Stimulated activated CD4-positive, alpha-beta T cell treated with anti-CD3 and anti-CD28 coated beads, Interleukin-1b, Interleukin-23, amount 100 ng/mL, for 4 hours (primary cell): ENCODE data around the gene HPCA.

Source experiments
- DNase-seq, 2 donors: peaks; one replicate each; pipeline ENCODE4 v3.0.0-alpha.2; 2020; ENCODE audit warnings: low read depth in 2 of 2

Gene HPCA

DNA sequence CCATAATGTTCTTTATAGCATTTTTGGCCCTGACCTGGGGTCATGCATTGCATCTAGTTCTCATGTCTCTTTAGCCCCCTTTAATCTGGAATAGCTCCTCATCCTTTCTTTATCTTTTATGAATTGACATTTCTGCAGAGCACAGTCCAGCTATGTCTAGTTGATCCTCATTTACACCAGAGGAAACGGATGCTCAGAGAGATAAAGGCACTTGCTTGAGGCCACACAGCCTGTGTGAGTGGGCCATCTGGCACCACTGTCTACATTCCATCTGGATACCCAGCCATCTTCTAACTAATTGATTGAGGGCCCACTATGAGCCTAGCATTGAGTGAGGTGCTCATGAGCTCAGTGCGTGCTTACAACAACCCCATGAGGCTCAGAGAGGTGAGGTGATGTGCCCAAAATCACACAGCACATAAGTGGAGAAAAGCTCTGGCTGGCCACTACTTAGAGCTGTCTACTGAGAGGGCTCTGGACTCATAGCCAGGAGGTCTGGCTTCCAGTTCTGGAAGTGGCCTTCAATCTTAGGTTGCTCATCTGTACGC, 3.5 kb downstream of the HPCA start:
- DNase-seq = no peak

DNA sequence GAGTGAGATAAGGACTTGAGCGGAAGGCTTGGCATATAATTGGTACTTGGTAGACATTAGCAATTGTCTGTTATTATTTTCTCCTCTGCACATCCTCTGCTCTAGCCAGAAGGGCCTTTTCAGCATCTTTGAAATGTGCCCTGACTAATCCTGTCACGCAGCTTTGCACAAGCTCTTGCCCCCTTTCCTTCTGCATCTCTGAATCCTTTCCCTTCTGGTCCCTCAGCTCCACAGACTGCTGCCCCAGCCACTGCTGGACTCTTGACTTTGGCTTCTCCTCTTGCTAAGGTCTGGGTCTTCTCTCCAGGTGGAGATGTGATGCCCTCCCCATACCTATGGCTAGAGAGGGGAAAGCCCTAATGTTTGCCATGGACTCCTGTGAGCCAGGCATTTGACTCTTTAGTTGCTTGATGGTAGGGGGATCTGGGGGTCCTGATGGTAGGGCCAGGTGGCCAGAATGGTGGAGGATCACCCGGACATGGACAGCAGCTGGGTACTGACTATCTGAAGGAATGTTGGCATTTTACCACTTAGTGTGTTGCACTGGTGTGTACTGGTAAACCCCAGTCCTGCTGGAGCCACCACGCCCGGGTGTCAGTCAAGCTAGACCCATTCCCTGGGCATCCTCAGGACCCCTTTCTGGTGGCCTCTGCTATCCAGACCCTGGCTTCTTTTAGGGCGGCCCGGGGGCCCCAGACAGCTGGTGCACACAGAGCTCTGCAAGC, 4.4 kb downstream of the HPCA start:
- no peak for DNase-seq

DNA sequence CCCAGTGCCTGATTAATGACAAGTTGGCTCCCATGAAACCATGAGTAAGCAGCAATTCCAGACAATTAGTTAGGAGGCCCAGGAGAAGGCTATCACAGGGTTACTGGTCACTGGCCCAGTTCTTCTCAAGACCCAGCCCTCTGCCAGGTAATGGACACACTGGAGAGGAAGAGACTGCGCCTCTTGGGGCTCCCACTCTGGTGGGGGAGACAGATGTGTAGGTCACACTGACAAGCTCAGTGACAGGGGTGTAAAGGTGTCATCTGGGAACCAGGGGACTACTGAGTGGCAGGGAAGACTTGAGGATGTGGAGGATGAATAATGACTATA, 4.9 kb downstream of the HPCA start:
- no peak for DNase-seq

DNA sequence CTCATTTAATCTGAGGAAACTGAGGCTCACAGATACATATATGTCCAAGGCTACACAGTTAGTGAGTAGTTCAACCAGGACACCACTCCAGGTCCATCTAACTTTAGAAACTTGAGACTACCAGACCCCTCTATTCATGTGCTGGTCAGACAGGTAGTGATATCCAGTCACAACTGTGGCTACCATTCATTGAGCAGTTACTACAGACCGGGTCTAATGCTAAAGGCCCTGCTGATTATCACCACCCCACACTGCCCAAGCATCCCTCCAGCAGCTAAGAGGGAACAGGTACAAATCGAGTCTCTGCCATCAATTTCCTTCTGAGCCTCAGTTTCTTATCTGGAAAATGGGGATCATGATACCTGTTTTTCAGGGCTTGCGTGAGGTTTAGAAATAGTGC, 5.3 kb downstream of the HPCA start:
- no peak for DNase-seq

DNA sequence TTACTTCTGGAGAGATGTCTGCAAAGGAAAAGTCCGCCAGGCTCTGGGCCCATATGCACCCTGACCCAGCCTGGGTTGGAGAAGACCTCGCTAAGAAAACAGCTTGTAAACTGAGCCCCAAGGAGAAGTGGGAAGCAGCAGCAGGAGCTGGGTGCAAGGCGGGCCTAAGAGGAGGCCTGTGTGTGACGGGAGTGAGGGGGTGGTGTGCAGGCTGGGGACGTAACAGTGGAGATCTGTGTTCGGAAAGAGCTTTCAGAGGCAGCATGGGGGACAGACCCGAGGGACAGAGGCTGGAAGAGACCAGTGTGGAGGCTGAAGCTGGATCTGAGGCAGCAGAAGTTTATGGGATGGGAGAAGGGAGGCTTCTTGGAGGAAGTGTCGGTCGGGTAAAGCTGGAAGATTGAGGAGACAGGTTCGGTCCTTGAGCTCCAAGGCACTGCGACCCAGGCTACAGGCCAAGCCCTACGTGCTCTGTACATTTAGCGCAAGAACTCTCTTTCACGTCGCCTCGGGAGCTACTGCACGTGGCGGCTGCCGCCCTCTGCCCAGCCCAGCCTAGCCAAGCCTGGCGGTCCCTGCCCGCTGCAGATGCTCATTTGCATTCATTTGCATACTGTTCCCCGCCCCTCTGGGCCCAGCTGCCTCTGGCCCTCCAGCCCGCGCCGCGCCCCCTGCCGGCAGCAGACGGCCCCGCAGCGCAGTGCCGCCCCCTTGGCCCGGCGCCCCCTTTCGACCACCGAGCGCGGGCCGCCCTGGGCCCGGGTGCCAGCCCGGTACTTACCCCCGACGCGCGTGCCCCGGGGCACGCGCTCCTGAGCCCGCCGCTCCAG, 6.3 kb downstream of the HPCA start:
- peak in 1 of 2 donors; percentile 29 for DNase-seq

DNA sequence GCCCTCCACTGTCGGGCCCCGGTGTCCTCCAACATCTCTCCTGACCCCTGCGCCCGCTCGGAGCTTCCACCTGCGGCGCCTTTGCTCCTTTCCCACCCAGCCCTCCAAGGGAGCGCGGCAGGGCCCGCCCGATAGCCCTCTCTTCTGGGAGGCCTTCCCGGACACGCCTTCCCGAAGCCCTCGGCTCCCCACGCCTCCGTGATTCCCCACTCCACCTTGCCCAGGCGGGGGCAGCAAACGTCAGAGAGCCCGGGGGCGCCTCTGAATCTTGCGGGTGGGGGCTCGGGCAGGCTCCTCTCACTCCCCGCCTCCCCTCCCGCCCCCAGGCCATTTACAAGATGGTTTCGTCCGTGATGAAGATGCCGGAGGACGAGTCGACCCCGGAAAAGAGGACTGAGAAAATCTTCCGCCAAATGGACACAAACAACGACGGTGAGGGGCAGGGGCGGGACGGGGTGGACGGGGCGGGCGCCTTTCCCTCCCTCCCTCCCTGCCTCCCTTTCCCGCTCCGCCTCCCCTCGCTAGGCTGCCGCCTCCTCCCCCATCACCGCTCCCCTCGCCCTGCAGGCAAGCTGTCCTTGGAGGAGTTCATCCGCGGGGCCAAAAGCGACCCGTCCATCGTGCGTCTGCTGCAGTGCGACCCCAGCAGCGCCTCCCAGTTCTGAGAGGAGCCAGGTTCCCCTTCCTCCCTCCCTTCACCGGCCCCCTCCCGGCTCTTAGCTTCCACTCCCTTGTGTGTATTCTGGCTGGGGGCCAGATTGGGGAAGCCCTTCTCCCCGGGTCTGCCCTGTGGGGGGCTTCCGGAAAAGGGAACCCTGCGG, 7.1 kb downstream of the HPCA start:
- DNase-seq = peak in 1 of 2 donors; percentile 18

DNA sequence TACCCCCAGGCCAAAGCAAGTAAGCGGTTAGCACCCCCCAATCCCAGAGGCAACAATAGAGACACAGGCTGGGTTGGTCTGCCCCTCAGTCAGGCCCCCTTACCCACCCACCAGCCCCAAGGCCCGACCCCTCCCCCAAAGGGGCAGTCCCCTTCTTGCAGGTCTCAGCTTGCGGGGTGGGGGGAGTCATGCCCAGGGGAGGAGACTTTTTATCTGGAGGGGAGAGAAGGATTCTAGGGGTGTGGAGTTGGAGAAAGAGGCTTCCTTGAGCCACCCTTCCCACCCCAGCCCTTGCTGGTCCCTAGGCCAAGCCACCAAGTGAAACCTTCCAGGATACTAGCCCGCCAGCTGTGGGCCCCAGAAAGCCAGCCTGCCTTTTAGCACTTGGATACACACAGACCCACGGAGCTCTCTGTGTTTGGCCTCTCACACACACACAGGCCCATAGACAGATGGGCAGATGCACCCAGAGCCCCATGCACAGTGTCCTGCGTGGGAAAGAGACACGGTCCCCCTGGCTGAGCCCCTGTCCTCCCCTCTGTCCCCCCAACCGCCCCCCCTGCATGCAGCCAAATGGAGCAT, 7.8 kb downstream of the HPCA start:
- no peak for DNase-seq

DNA sequence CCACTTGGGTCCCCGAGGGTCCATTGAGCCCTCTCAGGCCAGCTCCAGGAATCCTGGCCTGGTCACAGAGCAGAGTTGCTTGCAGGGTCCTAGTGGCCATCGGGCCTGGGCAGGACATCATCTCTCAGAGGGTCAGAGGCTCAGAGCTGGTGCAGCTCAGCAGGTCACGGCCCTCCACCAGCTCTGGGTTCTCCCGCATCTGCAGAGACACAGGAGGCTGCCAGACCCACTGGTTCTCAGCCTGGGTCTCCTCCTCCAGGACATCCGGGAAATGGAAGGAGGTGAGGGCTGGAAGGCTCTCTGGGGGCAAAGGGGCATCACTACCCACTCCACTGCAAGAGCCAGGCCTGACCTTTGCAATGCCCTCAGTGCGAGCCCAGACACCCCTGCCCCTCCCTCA, 8.4 kb downstream of the HPCA start:
- no peak for DNase-seq

DNA sequence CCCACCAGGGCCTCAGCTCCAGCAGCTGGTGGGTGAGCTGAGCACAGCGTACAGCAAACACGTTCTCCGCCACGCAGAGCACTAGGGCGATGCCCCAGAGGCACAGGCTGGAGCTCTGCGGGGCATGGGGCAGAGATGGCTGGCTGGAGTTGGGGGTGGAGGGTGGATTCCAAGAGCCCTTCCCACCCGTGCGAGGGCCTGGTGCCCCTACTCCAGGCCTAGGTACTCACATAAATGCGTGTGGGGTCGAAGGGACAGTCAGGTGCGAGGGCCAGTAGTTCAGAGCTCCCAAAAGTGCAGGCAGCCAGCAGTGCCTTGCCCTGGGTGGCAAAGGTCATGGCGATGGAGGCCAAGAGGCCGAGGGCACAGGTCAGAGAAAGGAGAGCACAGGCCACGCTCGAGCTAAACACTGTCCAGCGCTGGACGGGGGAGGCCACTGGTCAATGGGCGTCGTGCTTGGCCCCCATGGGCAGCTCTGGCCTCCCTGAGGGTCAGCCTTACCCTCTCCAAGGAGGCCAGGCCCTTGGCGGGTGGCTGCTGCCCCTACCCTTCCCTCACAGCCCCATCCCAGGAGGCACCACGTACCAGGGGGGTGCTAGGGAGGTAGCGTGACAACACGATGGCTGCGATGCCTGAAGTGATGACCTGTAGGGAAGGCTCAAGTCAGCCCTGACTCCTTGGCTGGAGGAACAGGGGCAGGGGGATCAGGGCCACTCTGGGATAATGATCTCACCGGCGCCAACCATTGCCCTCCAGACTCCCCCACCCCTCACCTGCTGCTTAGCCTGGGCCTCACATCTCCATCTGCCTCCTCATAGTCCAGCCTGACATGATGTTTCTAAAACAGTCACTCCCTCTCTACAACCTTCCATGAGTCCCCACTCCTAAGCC, 9.3 kb downstream of the HPCA start:
- no peak for DNase-seq

DNA sequence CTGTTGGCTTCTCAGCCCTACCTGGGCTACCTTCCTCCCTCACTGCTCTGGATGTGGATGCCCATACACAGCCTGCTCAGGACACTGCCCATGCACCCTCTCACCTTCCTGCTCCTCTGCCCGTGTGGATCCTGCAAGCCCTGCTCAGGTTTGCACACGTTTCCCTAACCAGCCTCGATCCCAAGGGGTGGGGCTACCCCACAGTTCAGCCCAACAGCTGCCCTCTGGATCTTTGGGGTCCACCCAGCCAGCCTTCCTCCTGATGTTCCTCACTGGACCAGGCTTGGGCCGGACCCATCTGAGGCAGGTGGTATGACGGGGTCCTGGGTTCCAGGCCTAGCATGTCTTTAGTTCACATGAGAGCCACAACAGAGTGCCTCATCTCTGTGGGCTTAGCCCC, 10.2 kb downstream of the HPCA start:
- no peak for DNase-seq

DNA sequence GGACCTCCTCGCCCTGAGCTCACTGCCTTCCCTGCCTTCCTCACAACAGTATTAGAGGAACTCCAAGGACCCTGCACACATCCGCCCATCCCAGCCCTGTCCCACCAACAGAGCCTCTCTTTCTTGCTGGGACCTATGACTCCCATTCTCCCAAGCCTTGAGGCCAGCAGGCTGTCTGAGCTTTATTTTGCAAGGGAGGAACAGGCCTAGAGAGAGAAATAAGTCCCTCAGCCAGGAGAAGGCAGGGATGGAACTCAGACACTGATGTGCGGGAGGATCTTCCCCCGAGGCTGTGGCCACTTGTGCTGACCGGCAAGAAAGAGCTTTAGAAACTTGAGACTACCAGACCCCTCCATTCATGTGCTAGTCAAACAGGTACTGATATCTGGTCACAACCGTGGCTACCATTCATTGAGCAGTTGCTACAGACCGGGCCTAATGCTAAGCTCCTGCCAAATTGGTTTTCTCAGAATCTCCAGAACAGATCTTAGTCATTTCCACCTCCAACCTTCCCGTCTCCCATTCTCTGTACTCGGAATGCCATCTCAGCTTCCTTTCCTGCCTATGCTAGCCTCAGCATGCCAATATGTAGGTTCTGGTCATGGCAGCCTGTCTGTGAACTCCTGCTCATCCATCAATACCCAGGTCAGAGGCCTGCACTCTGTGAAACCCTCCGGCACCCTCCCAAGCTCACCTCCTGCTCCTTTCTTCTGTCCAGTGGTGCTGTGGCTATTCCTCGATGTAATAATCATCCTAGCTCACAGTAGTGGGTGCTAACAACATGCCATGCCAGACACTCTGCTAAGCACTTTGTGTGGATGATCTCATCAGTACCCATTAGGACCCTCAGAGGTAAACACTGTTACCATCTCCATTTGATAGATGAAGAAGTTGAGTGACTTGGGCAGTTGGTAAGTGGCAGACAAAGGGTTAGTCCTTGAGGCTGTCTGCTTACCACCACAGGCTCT, 11.1 kb downstream of the HPCA start:
- no peak for DNase-seq

DNA sequence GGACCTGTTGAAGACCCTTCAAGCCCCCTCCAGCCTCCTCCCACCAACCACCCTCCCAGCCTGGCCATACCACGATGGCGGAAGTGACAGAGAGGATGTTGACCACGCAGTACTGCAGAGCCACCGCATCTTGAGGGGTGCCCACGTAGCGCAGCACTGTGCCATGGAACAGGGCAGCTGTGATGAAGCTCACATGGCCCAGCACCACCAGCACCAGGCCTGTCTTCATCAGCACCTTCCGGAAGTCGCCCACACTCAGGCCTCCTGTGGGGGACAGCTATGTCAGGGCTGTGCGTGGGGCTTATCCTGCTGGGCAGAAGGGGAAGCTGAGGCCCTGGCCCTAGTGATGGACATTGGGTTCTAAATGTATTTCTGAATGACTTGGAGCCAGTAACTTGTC, 11.8 kb downstream of the HPCA start:
- no peak for DNase-seq

DNA sequence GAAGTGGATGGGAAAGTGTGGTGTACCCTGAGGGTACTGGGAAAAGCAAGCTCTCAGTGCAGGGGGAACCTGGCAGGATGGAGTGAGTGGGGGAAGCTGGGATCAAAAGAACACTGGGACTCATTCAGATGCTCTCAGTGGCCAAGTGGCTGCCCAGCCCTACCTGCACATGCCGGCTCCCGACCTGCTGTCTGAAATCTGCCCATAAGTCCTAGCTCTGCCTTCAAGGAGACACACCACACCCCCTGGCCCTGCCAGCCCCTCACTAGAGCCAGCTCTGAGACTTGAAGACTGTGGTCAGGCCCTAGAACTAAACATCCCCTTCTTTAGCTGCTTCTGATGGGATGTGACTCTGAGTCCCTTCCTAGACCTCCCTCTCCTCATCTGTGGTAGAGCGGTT, 12.7 kb downstream of the HPCA start:
- DNase-seq = no peak

DNA sequence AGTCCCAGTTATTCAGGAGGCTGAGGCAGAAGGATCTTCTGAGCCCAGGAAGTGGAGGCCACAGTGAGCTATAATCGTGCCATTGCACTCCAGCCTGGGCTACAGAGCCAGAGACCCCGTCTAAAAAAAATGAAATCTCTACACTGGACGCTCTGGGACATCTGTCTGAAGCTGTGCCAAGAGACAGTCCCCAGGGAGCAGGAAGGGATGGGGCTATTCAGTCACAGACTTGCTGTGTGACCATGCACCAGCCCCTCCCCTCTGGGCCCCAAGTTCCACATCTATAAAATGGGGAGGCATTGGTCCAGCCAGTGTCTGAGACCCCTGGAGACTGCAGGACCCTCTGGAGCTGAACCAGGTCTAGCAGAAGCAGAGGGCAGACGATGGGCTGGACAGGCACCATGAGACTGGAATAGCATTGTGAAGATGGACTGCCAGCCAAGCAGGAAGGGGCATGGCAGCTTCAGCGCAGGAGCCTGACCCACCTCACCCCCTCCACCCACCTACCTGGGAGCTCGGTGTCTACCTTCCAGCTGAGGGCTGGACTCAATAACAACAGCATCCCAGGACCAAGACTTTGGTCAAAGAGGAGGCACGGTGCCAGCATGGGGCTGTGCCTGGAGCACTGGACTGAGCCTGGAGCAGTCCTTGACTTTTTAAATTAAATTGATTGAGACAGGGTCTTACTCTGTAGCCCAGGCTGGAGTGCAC, 13.4 kb downstream of the HPCA start:
- DNase-seq = no peak

DNA sequence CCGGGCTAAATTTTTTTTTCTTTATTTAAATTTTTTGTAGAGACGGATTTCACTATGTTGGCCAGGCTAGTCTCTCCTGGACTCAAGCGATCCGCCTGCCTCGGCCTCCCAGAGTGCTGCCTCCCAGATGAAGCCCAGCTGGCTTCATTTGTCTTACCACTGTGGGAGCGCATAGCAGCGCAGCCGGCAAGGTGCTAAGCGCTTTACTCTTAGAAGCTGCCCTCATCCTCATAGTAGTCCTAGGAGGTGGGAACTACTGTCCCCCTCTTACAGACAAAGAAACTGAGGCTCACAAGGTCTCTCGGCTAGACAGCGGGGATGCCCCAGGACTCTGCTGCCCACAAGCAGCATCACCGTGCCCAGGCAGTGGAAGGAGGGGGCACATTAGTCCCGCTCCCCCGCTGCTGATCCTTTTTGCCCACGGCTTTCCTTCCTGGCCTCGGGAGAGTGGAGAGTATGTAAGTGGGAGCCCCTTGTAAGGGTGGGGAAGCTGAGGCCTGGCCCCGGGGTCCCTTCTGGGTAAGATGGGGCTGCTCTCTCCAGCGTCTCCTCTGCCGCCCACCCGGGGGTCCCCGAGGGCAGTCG, 14.2 kb downstream of the HPCA start:
- no peak for DNase-seq

DNA sequence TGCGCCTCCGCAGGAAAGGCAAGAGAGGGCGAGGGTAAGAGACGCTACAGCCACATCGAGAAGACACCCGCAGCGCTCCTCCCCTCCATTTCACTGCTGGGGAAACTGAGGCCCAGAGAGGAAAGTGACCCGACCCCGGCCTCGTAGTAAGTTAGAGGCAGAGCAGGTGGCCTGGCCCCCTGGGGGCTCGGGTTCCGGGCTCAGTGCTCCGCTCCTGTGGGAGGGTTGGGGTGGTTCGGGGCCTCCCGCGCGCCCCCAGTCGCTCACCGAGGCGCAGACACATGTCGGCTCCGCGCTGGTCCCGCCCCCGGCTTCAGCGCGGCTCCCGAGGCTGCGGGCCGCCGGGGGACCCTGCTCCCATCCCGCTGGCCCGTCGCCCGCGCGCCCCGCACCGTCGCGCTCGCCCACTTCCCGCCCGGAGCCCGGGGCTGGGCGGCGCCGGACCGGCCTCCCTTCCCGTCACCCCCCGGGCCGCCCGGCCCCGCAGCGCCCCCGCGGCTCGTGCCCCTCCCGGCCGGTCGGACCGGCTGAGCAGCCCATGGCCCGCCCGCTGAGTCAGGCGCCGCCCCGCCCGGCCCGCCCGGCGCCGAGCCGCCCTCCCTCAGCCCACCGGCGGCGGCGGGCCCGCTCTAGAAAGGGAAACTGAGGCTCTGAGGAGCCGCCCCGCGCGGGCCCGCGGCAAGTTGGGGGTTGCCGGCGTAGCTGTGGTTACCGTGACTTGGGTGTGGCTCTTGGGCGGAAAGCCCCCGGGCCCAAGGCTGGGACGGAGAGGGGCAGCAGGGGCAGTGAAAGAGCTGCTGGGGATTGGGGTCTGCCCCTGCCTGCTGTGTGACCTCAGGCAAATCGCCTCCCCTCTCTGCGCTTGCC, 14.9 kb downstream of the HPCA start, which contains the start of gene TMEM54:
TMEM54 (minus strand) TSS at position 434 of the 867 bp plus-strand sequence; CDS start at position 283, 151 bp downstream.
- DNase-seq = no peak

DNA sequence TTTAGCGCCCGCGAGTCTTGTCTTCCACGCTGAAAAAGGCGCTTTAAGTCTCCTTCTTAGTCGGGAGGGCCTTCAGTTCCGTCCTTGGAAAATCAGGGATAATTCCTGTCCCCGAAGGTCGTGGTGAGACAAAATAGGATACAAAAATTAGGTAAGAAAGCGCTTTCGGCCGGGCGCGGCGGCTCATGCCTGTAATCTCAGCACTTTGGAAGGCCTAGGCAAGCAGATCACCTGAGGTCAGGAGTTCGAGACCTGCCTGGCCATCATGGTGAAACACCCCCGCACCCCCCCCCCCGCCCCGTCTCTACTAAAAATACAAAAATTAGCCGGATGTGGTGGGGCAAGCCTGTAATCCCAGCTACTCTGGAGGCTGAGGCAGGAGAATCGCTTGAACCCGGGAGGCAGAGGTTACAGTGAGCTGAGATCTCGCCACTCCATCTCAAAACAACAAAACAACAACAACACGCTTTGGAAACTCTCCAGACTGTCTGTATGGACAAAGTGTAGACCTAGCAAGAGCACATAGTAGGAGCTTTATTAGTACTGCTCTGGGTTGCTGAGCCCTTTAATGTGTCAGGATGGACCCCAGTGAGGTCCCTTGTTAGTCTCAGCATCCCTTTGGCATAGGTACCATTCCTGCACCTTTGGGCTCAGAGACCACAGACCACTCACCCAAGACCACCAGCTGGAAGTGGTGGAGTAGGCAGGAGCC, 15.7 kb downstream of the HPCA start:
- DNase-seq = no peak
